WTC11 (cell line): ENCODE data around the gene PSMD3.

Source experiments
- E2F1 ChIP-seq: sonication (generic); formaldehyde crosslinking; IDR thresholded peaks from 2 replicates; pipeline ENCODE4 v1.8.0; 2022; ENCODE audit warnings: mild to moderate bottlenecking, missing genetic modification reagents
- TP53 ChIP-seq: sonication (generic); formaldehyde crosslinking; IDR thresholded peaks from 2 replicates; pipeline ENCODE4 v1.8.1; 2023; ENCODE audit warnings: mild to moderate bottlenecking, missing genetic modification reagents
- ZNF281 ChIP-seq: sonication (generic); formaldehyde crosslinking; IDR thresholded peaks from 2 replicates; pipeline ENCODE4 v1.8.0; 2023; ENCODE audit warnings: mild to moderate bottlenecking, missing genetic modification reagents

DNA sequence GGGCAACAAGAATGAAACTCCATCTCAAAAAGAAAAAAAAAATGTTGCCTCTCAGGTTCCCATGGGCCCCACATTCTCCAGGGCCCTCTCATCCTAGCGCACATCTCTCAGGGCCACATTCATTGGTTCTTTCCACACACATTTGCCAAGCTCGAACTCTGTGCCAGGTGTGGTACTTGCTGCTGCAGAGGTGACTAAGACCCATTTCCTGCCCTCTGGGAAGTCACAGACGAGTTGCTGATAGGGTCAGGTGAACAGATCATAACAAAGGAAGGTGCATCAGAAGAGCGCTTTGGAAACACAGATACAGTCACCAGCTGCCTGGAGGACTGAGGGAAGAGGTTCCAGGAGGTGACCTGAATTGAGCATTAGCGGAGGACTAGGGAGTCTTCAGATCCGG lies 16.8 kb upstream of the PSMD3 start:
- no peak for TF ChIP-seq E2F1
- TF ChIP-seq TP53 (CRISPR knock-in tag): no peak
- no peak for TF ChIP-seq ZNF281 (CRISPR knock-in tag)
